Measurements from ENCODE around the gene PPCDC. TPM values are rescaled to one million over a fixed set of nuclear protein-coding genes. Genes with fewer than 3 reads are reported as not detected.

PPCDC gene
- total RNA-seq, 1 donor from 2014 or later: 7.3 TPM

DNA sequence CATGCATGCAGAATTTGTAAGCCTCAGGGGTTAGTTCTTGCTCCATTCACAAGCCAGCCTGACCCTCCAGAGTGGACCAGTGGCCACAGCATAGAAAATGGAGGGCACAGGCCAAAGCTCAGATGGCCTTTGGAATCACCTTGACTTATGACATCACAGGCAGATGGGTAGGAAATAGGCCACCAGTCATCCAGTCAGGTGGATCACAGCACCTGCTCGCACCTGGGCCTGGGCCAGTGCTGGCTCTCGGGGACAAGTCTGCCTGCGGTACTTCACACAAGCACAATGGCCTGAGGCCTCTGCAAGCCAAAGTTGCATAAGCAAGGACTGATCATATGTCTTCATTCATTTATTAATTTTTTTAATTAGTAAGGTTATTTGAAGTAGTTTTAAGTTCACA lies 39.3 kb downstream of the PPCDC start:
- Histone ChIP-seq H3K4me1 (ENCODE audit: insufficient read depth, low read length) (peaks cover 26% of the 10 kb centered on the region), H2AFZ (ENCODE audit: low read depth, low read length) (no peak overlapping the region), H3K79me2 (ENCODE audit: insufficient read depth, low read length) (no peaks in the 10 kb centered on the region), H4K20me1 (ENCODE audit: insufficient read depth, low read length) (no peaks in the 10 kb centered on the region), H3K4me3 (ENCODE audit: insufficient read depth, low read depth, low read length) (no peak overlapping the region), H3K9ac (ENCODE audit: low read length) (no peak overlapping the region), H3K9me3 (ENCODE audit: insufficient read depth, low read depth, low read length) (no peaks in the 10 kb centered on the region), H3K4me2 (ENCODE audit: low read length) (no peak overlapping the region), H3K27ac (ENCODE audit: low read depth, low read length) (no peak overlapping the region), H3K27me3 (ENCODE audit: insufficient read depth, low read length) (no peaks in the 10 kb centered on the region), H3K36me3 (ENCODE audit: insufficient read depth, low read length) (no peaks in the 10 kb centered on the region)
- no peak overlapping the region for H3K27ac Mint-ChIP-seq (ENCODE audit: unreplicated experiment)
- DNase-seq (ENCODE audit: low read depth): no peak
- H3K9me3 Mint-ChIP-seq (ENCODE audit: unreplicated experiment): peaks cover 24% of the 10 kb centered on the region
- H3K4me3 Mint-ChIP-seq (ENCODE audit: unreplicated experiment): no peak overlapping the region
- H3K4me1 Mint-ChIP-seq (ENCODE audit: low read depth, unreplicated experiment): peaks cover 23% of the 10 kb centered on the region
- H3K27me3 Mint-ChIP-seq (ENCODE audit: low read depth, unreplicated experiment): peaks cover 2% of the 10 kb centered on the region
- H3K36me3 Mint-ChIP-seq (ENCODE audit: low read depth, unreplicated experiment): peaks cover 14% of the 10 kb centered on the region
- no peak for TF ChIP-seq EZH2 (IDR thresholded peaks at IDR 0.05; ENCODE audit: insufficient read depth, low read length)
- TF ChIP-seq, protein P1, sequence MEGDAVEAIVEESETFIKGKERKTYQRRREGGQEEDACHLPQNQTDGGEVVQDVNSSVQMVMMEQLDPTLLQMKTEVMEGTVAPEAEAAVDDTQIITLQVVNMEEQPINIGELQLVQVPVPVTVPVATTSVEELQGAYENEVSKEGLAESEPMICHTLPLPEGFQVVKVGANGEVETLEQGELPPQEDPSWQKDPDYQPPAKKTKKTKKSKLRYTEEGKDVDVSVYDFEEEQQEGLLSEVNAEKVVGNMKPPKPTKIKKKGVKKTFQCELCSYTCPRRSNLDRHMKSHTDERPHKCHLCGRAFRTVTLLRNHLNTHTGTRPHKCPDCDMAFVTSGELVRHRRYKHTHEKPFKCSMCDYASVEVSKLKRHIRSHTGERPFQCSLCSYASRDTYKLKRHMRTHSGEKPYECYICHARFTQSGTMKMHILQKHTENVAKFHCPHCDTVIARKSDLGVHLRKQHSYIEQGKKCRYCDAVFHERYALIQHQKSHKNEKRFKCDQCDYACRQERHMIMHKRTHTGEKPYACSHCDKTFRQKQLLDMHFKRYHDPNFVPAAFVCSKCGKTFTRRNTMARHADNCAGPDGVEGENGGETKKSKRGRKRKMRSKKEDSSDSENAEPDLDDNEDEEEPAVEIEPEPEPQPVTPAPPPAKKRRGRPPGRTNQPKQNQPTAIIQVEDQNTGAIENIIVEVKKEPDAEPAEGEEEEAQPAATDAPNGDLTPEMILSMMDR (IDR thresholded peaks at IDR 0.05; ENCODE audit: insufficient read depth, low read depth, low read length): no peak
- no peak for FAIRE-seq

DNA sequence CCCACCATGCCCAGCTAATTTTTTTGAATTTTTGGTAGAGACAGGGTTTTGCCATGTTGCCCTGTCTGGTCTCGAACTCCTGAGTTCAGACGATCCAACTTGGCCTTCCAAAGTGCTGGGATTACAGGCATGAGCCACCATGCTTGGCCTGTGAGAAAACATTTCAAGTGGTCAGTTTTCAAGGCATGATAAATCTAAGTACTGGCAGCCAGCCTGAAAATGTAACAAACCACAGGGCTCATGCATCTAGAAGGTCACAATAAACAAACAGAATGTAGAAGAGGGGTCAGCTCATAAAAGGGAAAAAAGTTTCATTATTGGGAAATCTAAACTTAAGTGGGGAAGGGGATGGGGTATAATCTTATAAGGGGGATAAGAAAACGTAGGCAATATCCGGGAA lies 39.9 kb downstream of the PPCDC start:
- Histone ChIP-seq H3K9ac (ENCODE audit: low read length) (no peak overlapping the region), H2AFZ (ENCODE audit: low read depth, low read length) (no peak overlapping the region), H3K4me3 (ENCODE audit: insufficient read depth, low read depth, low read length) (no peak overlapping the region), H3K4me2 (ENCODE audit: low read length) (no peak overlapping the region), H3K4me1 (ENCODE audit: insufficient read depth, low read length) (peaks cover 22% of the 10 kb centered on the region), H4K20me1 (ENCODE audit: insufficient read depth, low read length) (no peaks in the 10 kb centered on the region), H3K79me2 (ENCODE audit: insufficient read depth, low read length) (no peaks in the 10 kb centered on the region), H3K36me3 (ENCODE audit: insufficient read depth, low read length) (no peaks in the 10 kb centered on the region), H3K9me3 (ENCODE audit: insufficient read depth, low read depth, low read length) (no peaks in the 10 kb centered on the region), H3K27ac (ENCODE audit: low read depth, low read length) (no peak overlapping the region), H3K27me3 (ENCODE audit: insufficient read depth, low read length) (no peaks in the 10 kb centered on the region)
- H3K4me1 Mint-ChIP-seq (ENCODE audit: low read depth, unreplicated experiment): peaks cover 19% of the 10 kb centered on the region
- no peak for TF ChIP-seq EZH2 (IDR thresholded peaks at IDR 0.05; ENCODE audit: insufficient read depth, low read length)
- TF ChIP-seq, protein P1 (IDR thresholded peaks at IDR 0.05; ENCODE audit: insufficient read depth, low read depth, low read length): no peak
- DNase-seq (ENCODE audit: low read depth) (peak; percentile 74), FAIRE-seq (no peak)
- peaks cover 2% of the 10 kb centered on the region for H3K27me3 Mint-ChIP-seq (ENCODE audit: low read depth, unreplicated experiment)
- H3K9me3 Mint-ChIP-seq (ENCODE audit: unreplicated experiment): peaks cover 25% of the 10 kb centered on the region
- H3K4me3 Mint-ChIP-seq (ENCODE audit: unreplicated experiment): no peak overlapping the region
- H3K27ac Mint-ChIP-seq (ENCODE audit: unreplicated experiment): peak overlapping the region; percentile 3
- H3K36me3 Mint-ChIP-seq (ENCODE audit: low read depth, unreplicated experiment): peaks cover 14% of the 10 kb centered on the region

DNA sequence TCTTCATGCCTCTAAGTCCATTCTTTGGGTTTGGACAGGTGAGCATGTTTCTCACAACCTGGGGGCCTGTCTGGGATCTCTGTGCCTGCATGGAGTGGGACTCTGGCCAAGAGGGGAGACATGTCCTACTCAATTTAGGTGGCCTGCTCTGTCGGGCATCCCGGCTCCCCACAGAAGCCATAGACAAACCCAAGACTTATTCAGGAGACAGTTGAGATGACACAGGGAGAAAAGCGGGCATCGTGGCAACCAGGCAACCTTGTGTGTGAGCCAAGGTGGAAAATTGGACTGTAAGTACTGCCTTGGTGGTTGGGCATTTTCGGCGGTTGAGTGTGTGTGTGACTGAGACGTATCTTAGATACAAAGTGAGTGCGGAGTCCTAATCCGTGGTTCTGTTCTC lies 40.5 kb downstream of the PPCDC start:
- Histone ChIP-seq H3K36me3 (ENCODE audit: insufficient read depth, low read length) (no peaks in the 10 kb centered on the region), H3K4me2 (ENCODE audit: low read length) (no peak overlapping the region), H4K20me1 (ENCODE audit: insufficient read depth, low read length) (no peaks in the 10 kb centered on the region), H3K4me1 (ENCODE audit: insufficient read depth, low read length) (peaks cover 19% of the 10 kb centered on the region), H3K4me3 (ENCODE audit: insufficient read depth, low read depth, low read length) (no peak overlapping the region), H3K9ac (ENCODE audit: low read length) (no peak overlapping the region), H3K79me2 (ENCODE audit: insufficient read depth, low read length) (no peaks in the 10 kb centered on the region), H3K27me3 (ENCODE audit: insufficient read depth, low read length) (no peaks in the 10 kb centered on the region), H2AFZ (ENCODE audit: low read depth, low read length) (no peak overlapping the region), H3K9me3 (ENCODE audit: insufficient read depth, low read depth, low read length) (no peaks in the 10 kb centered on the region), H3K27ac (ENCODE audit: low read depth, low read length) (no peak overlapping the region)
- FAIRE-seq (no peak), DNase-seq (ENCODE audit: low read depth) (no peak)
- Mint-ChIP-seq H3K4me1 (ENCODE audit: low read depth, unreplicated experiment) (peaks cover 15% of the 10 kb centered on the region), H3K36me3 (ENCODE audit: low read depth, unreplicated experiment) (peaks cover 15% of the 10 kb centered on the region), H3K9me3 (ENCODE audit: unreplicated experiment) (peaks cover 30% of the 10 kb centered on the region), H3K27me3 (ENCODE audit: low read depth, unreplicated experiment) (peaks cover 5% of the 10 kb centered on the region), H3K27ac (ENCODE audit: unreplicated experiment) (no peak overlapping the region), H3K4me3 (ENCODE audit: unreplicated experiment) (no peak overlapping the region)
- TF ChIP-seq, protein P1 (IDR thresholded peaks at IDR 0.05; ENCODE audit: insufficient read depth, low read depth, low read length): no peak
- TF ChIP-seq EZH2 (IDR thresholded peaks at IDR 0.05; ENCODE audit: insufficient read depth, low read length): no peak
